DOHH2 (cell line): ENCODE data around the gene GSG1L.

Experiments
- CTCF ChIP-seq: fragments of 200-600 bp; sonication (generic); IDR thresholded peaks from one replicate; pipeline ENCODE4 v1.5.1; 2014; ENCODE audit warnings: antibody characterized with exemption, mild to moderate bottlenecking, low read depth, low read length; ENCODE audit not compliant: poor library complexity, severe bottlenecking
- EZH2phosphoT487 ChIP-seq: fragments of 200-600 bp; sonication (generic); IDR thresholded peaks from 2 replicates; pipeline ENCODE4 v1.6.1; 2017; ENCODE audit warnings: borderline replicate concordance, mild to moderate bottlenecking, antibody characterized with exemption, low read length, moderate library complexity, mixed read lengths

DNA sequence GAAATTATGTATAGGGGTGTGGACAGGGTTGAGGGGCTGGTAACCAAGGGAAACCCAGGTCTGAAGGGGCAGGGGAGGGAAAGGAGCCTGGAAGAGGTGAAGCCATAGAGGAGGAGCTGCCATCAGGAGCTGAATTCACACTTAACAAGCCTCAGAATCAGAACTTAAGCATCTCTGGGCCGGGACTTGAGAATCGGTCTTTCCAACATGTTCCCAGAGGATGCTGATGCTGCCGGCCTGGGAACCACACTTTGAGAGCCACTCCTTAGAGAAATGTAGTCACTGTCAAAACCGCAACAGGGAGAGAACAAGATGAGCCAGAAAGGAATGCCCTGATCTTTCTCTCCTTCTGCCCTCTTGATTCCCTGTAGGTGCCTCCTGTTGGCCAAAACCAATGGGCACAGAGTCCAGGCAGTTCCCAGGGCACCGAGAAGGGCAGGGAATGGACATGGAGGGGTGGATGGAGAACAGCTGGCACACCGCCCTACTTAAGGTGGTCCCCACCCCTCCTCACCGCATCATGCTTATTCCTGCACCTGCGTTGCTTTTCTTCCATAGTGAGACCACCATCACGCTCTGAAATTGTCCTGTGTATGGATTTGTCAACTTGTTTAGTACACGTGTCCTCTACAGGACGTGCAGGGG lies 88.5 kb downstream of the GSG1L start:
- TF ChIP-seq CTCF (no peak), EZH2phosphoT487 (no peak)
